ENCODE data around the gene SMARCC1.

Gene SMARCC1

GRCh38 chr3:47541583-47542108 lies 240.0 kb downstream of the SMARCC1 start:
- TF ChIP-seq CTCF (IDR thresholded peaks at IDR 0.05; ENCODE audit: insufficient read depth, low read length) (no peak), POLR2AphosphoS5 (IDR thresholded peaks at IDR 0.05; ENCODE audit: low read depth) (no peak), SPI1 (IDR thresholded peaks at IDR 0.05; ENCODE audit: borderline replicate concordance, low read depth) (no peak), GABPA (IDR thresholded peaks at IDR 0.05; ENCODE audit: low read depth) (no peak)
- H3K27me3 ChIP-seq (ENCODE audit: insufficient read depth, poor library complexity, severe bottlenecking) = no peaks in the 10 kb centered on the region
- H3K4me3 ChIP-seq (replicated peaks; ENCODE audit: insufficient read depth, low read length) = no peak overlapping the region
- H3K27ac ChIP-seq (replicated peaks) = no peak overlapping the region
- DNase-seq (ENCODE audit: low read depth in 1 of 2, low spot score in 1 of 2) = no peak

- H3K27me3 ChIP-seq (ENCODE audit: insufficient read depth, poor library complexity, severe bottlenecking) = no peaks in the 10 kb centered on the region
- DNase-seq (ENCODE audit: low read depth in 1 of 2, low spot score in 1 of 2) = no peak
These were observed 241.4 kb downstream of the SMARCC1 start for GRCh38 chr3:47540281-47540680.

GRCh38 chr3:47536967-47537366 lies 244.7 kb downstream of the SMARCC1 start:
- Histone ChIP-seq H3K4me3 (replicated peaks; ENCODE audit: insufficient read depth, low read length) (no peak overlapping the region), H3K27me3 (ENCODE audit: insufficient read depth, poor library complexity, severe bottlenecking) (no peaks in the 10 kb centered on the region), H3K27ac (replicated peaks) (no peak overlapping the region)
- TF ChIP-seq POLR2AphosphoS5 (IDR thresholded peaks at IDR 0.05; ENCODE audit: low read depth) (no peak), REST (IDR thresholded peaks at IDR 0.05; ENCODE audit: insufficient replicate concordance, low read depth) (no peak), SPI1 (IDR thresholded peaks at IDR 0.05; ENCODE audit: borderline replicate concordance, low read depth) (no peak), GABPA (IDR thresholded peaks at IDR 0.05; ENCODE audit: low read depth) (no peak), CTCF (IDR thresholded peaks at IDR 0.05; ENCODE audit: insufficient read depth, low read length) (no peak)
- DNase-seq (ENCODE audit: low read depth in 1 of 2, low spot score in 1 of 2) = no peak

More at GRCh38 chr3:47540281-47540680, 241.4 kb downstream of the SMARCC1 start:
- no peak overlapping the region for H3K4me3 ChIP-seq (replicated peaks; ENCODE audit: insufficient read depth, low read length)
- H3K27ac ChIP-seq (replicated peaks) = no peak overlapping the region
- TF ChIP-seq CTCF (IDR thresholded peaks at IDR 0.05; ENCODE audit: insufficient read depth, low read length) (no peak), POLR2AphosphoS5 (IDR thresholded peaks at IDR 0.05; ENCODE audit: low read depth) (no peak)

GRCh38 chr3:47536221-47536891 lies 245.3 kb downstream of the SMARCC1 start:
- Histone ChIP-seq H3K27ac (replicated peaks) (no peak overlapping the region), H3K4me3 (replicated peaks; ENCODE audit: insufficient read depth, low read length) (no peak overlapping the region), H3K27me3 (ENCODE audit: insufficient read depth, poor library complexity, severe bottlenecking) (no peaks in the 10 kb centered on the region)
- no peak for DNase-seq (ENCODE audit: low read depth in 1 of 2, low spot score in 1 of 2)
- no peak for TF ChIP-seq GABPA (IDR thresholded peaks at IDR 0.05; ENCODE audit: low read depth)

Measured in HL-60 (cell line).